ENCODE data around the gene MAN1C1.

- TF ChIP-seq CTCF (IDR thresholded peaks at IDR 0.05; ENCODE audit: low read depth, low read length) (no peak), EZH2phosphoT487 (IDR thresholded peaks at IDR 0.05; ENCODE audit: low read depth) (no peak)
Observed at GRCh38 chr1:25648681-25649440, 32.3 kb downstream of the MAN1C1 start.

All from OCI-LY3 (cell line).